Fibroblast of skin of abdomen (primary cell): ENCODE measurements around the gene MEF2D.

Experiments used
- DNase-seq: peaks from one replicate; pipeline ENCODE4 v3.0.0-alpha.2; 2013

The MEF2D gene

DNA sequence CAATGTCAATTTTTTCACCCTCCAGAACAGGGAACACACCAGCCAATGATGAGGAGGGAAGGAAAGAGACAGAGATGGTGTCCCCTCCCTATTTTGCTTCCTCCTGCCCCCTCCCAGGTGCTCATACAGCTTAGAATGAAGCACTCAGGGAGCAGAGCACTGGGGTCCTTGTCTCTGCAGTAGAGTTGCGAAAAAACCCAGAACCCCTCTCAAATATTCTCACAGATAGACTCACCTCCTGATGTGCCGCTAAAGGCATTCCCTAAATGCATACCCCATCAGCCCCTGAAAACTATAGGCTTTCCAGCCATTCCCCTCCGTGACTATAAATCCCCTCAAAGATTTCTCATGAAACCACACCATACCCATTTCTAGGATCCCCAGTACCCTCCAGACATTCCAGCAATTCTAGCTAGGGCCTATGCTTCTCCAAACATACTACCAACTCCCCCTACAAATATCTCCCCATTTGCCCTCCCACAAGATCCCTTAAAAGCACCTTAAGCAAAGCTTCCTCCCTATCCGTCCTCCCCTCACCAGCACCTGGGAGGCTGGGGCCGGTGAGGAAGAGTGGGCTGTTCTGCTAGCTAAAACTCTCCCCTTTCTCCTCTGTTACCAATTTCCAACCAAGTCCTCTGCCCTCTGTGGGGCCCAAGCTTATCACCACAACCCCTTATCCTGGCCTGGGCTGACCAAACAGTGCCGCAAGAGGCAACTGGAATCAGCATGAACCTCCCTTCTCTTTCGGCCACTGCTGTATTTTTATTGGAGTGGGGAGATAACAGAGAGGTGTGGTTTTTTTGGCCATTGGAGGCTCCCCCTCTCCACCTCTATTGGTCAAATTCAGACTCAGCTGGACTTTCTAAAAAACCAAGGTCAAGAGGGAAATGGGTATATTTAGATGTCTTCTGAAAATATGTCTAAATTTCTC is 76.9 kb downstream of the MEF2D start:
- no peak for DNase-seq

DNA sequence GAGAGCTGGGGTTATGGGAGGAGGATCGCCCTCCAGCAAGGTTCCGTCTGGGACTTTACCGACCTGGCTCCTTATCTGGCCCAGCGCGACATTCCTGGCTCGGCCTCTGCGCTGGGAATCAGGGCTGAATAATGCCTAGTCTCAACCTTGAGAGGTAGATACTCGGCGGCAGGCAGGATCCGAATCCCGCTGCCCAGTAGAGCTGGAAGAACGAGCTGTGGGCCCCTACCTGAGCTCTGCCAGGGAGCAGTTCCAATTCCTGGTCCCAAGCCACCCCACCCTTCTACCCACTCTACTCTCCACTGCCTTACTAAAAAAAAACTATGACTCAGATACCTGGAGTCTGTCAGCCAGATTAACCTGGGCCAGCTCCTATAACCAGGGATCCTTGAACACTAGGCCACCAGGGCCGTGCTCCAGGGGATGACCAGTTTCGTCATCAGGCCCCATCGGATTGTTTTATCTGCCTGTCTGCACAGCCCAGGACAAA is 77.9 kb downstream of the MEF2D start:
- no peak for DNase-seq

DNA sequence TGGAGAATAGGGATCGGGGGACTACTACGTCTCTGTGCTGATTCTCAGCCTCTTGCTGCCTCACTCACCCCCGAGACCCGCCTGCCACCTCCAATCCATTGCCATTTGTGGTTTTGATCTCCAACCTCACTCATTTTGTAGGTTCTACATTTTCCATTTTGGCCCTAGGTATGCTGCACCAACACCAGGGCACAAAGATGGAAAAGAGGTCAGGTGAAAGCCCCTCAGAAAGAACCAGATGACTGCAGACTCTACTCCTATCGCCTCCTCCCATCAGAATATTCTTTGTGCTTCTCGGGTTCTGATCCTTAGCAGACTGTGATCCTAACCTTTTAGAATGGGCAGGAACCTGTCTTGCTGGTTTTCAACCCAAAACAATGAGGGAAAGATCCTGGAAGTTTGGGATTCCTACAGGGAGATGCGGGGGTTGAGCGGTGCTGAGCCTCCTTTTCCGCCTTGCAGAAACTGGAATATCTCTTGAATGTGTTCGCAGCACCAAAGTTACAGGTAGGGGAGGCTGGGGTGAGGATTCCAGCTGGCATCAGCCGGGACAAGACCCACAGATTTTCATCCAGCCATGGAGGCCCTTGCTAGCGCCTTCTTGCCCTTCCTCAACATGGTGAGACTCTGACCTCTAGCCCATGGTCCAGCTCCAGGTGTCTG is 78.5 kb downstream of the MEF2D start:
- DNase-seq, result no peak

- peak; percentile 53 for DNase-seq
Measured at GRCh38 chr1:156421062-156421938, 79.3 kb downstream of the MEF2D start.

DNA sequence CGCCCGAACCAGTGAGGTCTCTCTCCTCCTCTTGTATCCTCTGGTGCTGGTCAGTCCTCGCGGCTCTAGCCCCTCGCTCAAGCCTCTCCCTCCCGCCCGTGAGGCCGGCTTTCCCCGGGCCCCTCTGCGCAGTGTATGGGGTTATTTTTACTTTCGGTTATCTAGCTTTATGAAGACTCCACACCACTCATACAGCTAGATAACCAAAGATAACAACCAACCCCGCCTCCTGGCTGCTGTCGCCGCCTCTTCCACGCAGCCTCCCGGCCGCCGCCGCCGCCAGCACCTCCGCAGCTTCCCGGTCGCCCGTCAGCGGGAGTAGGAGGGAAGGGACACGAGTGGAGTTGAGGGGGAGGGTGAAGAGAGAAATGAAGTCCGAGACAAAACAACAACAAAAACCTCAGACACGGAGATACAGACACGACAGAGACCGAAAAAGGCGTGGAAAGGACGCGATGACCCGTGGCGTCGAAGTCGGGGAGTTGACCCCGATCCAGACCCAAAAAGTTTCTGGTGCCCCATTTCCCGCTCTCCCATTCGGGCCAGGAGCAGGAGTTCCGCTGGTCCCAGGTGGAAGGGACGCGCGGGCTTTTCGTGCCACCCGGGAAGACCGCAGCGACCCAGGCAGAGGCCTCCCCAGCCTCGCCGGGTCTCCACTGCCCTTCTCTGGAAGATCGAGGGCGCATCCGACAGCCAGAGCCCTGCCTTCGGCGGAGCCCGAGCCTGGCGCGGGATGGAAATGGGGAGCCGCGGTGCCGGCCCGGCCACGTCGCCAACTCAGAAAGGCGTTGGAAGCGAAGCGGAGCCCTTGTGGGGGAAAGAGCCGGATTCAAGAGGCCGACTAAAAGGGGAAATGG is 80.1 kb downstream of the MEF2D start:
- DNase-seq, result no peak

- DNase-seq, result no peak
Measured at GRCh38 chr1:156419854-156420204, 80.7 kb downstream of the MEF2D start.

DNA sequence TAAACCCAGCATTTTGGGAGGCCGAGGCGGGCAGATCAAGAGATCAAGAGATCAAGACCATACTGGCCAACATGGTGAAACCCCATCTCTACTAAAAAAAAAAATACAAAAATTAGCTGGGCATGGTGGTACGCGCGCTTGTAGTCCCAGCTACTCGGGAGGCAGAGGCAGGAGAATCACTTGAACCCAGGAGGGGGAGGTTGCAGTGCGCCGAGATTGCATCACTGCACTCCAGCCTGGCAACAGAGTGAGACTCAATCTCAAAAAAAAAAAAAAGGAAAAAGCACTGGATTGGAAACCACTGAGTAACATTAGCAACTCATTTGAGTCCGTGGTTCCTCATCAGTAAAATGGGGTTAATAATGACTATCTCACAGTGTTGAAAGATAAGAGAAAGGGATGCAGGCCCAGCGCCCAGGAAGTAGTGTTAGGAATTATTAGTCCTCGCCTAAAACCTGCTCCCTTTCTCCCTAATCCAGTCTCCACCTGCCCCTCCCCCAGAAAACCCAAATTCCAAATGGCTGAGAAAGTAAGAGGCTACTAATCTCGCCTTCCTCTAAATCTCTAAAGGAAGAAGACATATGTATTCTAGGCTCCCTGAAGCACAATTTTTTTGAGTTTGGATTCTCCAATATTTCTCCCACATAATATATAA is 82.0 kb downstream of the MEF2D start:
- no peak for DNase-seq

GRCh38 chr1:156417401-156418020 is 83.1 kb downstream of the MEF2D start:
- DNase-seq, result no peak

DNA sequence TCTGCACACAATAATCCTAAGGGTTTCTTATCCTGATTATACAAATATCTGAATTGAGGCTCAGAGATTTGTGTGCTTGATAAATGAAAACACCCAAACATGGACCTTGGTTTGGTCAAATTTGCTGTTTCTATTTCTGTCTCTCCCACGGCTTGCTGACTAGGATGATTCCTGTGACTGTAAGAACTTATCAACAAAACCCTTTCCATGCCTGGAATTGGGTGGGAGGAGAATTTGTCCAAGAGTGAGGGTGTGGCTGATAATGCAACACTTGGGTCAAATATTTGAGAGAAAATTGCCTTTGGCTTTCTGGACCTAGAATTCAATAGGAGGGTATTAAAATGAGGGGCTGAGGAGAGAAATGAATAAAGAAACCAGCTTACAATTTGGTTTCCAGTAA is 83.6 kb downstream of the MEF2D start:
- no peak for DNase-seq

DNA sequence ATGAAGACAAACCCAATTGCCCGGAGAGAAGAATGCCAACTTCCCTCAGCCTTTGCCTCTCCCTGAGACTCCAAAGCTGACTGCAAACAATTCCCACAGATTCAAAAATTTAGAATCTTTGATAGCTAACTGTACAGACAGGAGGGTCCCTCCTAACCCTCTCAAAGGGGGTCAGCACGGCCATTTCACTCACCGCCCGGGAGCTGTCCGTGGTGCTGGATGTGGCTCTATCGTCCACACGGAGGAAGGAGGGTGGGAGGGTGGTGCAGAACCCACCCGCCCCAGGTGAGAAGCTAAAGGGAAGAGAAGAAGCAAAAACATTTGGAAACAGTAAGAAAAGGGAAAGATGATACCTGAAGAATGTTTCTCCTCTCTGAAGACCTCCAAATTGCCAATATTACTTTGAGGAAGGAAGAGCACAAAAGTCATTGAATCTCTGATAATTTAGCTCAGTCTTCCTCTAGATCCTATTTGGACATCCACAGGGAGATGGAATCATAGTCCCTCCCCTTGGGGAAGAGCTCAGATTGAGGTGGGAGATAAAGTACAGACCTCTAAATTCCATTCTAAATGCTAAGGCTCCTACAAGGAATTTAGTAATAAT is 86.0 kb downstream of the MEF2D start:
- DNase-seq, result no peak
